Calu3 (cell line): Measurements from ENCODE around the gene UGT1A10. TPM values are rescaled to one million over a fixed set of nuclear protein-coding genes. Genes with fewer than 3 reads are reported as not detected.
"Not testable (repeated sequence)": the region's sequence is repeated elsewhere in the genome, so short reads cannot be mapped to it uniquely, and the experiment has no call there.

ENCODE experiments used
- BruUV-seq: library from RNA; stranded (reverse); fragments of 400-500 nt; replicated peaks from 2 replicates; lab custom pipeline; 2021; lab: Mats Ljungman, UMichigan
- CTCF ChIA-PET: fragments of 300-600 bp; sonication (Branson Sonifier 250); formaldehyde crosslinking; loops from one replicate; lab custom pipeline; 2022; ENCODE audit warnings: antibody characterized with exemption; lab: Charles Lee
- DNase-seq: peaks from one replicate; pipeline ENCODE4 v3.0.0; 2022
- H3K27ac Mint-ChIP-seq: one replicate; pipeline ENCODE4 v1.8.0; 2022; ENCODE audit warnings: mixed read lengths; ENCODE audit not compliant: unreplicated experiment
- H3K27me3 Mint-ChIP-seq: one replicate; pipeline ENCODE4 v1.8.0; 2022; ENCODE audit warnings: mixed read lengths; ENCODE audit not compliant: unreplicated experiment
- H3K36me3 Mint-ChIP-seq: one replicate; pipeline ENCODE4 v1.8.0; 2022; ENCODE audit warnings: mild to moderate bottlenecking, moderate library complexity, mixed read lengths; ENCODE audit not compliant: insufficient read depth, unreplicated experiment
- H3K4me1 Mint-ChIP-seq: one replicate; pipeline ENCODE4 v1.8.0; 2022; ENCODE audit warnings: mild to moderate bottlenecking, low read depth, mixed read lengths; ENCODE audit not compliant: unreplicated experiment
- H3K4me3 Mint-ChIP-seq: one replicate; pipeline ENCODE4 v1.8.0; 2022; ENCODE audit warnings: mild to moderate bottlenecking, low read depth, moderate library complexity, mixed read lengths; ENCODE audit not compliant: unreplicated experiment
- H3K9me3 Mint-ChIP-seq: one replicate; pipeline ENCODE4 v1.8.0; 2022; ENCODE audit warnings: low read depth, mixed read lengths; ENCODE audit not compliant: unreplicated experiment
- CTCF ChIP-seq: fragments of 200-600 bp; IDR thresholded peaks from one replicate; pipeline ENCODE4 v1.8.0; 2022; ENCODE audit warnings: antibody characterized with exemption; ENCODE audit not compliant: unreplicated experiment
- intact Hi-C: fragments of 100-400 bp; cut with micrococcal nuclease; formaldehyde crosslinking; loops from one replicate; pipeline ENCODE4 v1.10.0; 2022; ENCODE audit not compliant: unreplicated experiment
- total RNA-seq: library from RNA; stranded (reverse); gene quantifications from 2 replicates; pipeline ENCODE4 v1.2.3, GENCODE V29; 2022

The UGT1A10 gene
- total RNA-seq, 1 experiment from 2014 or later, result 107 TPM

GRCh38 chr2:233650981-233651380 is 14.7 kb downstream of the UGT1A10 start:
- peak; percentile 65 for DNase-seq
- no TSS peak for BruUV-seq
- H3K9me3 Mint-ChIP-seq, result peaks cover 6% of the 10 kb centered on the region
- CTCF ChIA-PET, result no interaction called here
- intact Hi-C loops, result no loop called here
- H3K4me3 Mint-ChIP-seq, result peak overlapping the region; percentile 28
- no peaks in the 10 kb centered on the region for H3K27me3 Mint-ChIP-seq
- H3K27ac Mint-ChIP-seq, result peak overlapping the region; percentile 50
- peaks cover 41% of the 10 kb centered on the region for H3K4me1 Mint-ChIP-seq
- TF ChIP-seq CTCF, result no peak
- no peaks in the 10 kb centered on the region for H3K36me3 Mint-ChIP-seq

- Mint-ChIP-seq H3K36me3 (no peaks in the 10 kb centered on the region), H3K9me3 (peaks cover 5% of the 10 kb centered on the region), H3K4me1 (peaks cover 41% of the 10 kb centered on the region), H3K4me3 (no peak overlapping the region), H3K27me3 (no peaks in the 10 kb centered on the region), H3K27ac (peak overlapping the region; percentile 50)
- intact Hi-C loops, result no loop called here
- DNase-seq, result no peak
- CTCF ChIA-PET, result no interaction called here
- no peak for TF ChIP-seq CTCF
- BruUV-seq, result no TSS peak
These were observed 15.2 kb downstream of the UGT1A10 start for GRCh38 chr2:233651430-233651829.

- no peak for DNase-seq
- H3K27ac Mint-ChIP-seq, result peak overlapping the region; percentile 69
- H3K36me3 Mint-ChIP-seq, result no peaks in the 10 kb centered on the region
- peaks cover 48% of the 10 kb centered on the region for H3K4me1 Mint-ChIP-seq
- no peaks in the 10 kb centered on the region for H3K9me3 Mint-ChIP-seq
- TF ChIP-seq CTCF, result no peak
- CTCF ChIA-PET, result no interaction called here
- H3K27me3 Mint-ChIP-seq, result no peaks in the 10 kb centered on the region
- intact Hi-C loops, result no loop called here
- H3K4me3 Mint-ChIP-seq, result no peak overlapping the region
- no TSS peak for BruUV-seq
These were observed 18.3 kb downstream of the UGT1A10 start for GRCh38 chr2:233654501-233654900.

GRCh38 chr2:233655043-233655442 is 18.8 kb downstream of the UGT1A10 start:
- H3K27ac Mint-ChIP-seq, result peak overlapping the region; percentile 69
- DNase-seq, result no peak
- no peaks in the 10 kb centered on the region for H3K9me3 Mint-ChIP-seq
- CTCF ChIA-PET, result interaction anchor here (0.6 kb wide), 1 partner anchor 770 kb away, joined by 3 read pairs; no protein-coding TSS in a partner anchor
- intact Hi-C loops, result no loop called here
- H3K36me3 Mint-ChIP-seq, result no peaks in the 10 kb centered on the region
- no TSS peak for BruUV-seq
- H3K27me3 Mint-ChIP-seq, result no peaks in the 10 kb centered on the region
- no peak for TF ChIP-seq CTCF
- no peak overlapping the region for H3K4me3 Mint-ChIP-seq
- peaks cover 45% of the 10 kb centered on the region for H3K4me1 Mint-ChIP-seq

GRCh38 chr2:233655943-233656342 is 19.7 kb downstream of the UGT1A10 start:
- BruUV-seq, intact Hi-C loops, DNase-seq, H3K4me3 Mint-ChIP-seq, H3K9me3 Mint-ChIP-seq, H3K27me3 Mint-ChIP-seq, H3K27ac Mint-ChIP-seq, CTCF ChIA-PET, H3K36me3 Mint-ChIP-seq: not testable (repeated sequence)
- peaks cover 36% of the 10 kb centered on the region for H3K4me1 Mint-ChIP-seq
